ENCODE results near the gene EOLA2. TPM values are rescaled to one million over a fixed set of nuclear protein-coding genes. Genes with fewer than 3 reads are reported as not detected.
"Not testable (repeated sequence)": the region's sequence is repeated elsewhere in the genome, so short reads cannot be mapped to it uniquely, and the experiment has no call there.

Gene EOLA2
- total RNA-seq, 2 donors from 2014 or later, result 30.2 to 32.0 TPM

- TF ChIP-seq, protein P1, sequence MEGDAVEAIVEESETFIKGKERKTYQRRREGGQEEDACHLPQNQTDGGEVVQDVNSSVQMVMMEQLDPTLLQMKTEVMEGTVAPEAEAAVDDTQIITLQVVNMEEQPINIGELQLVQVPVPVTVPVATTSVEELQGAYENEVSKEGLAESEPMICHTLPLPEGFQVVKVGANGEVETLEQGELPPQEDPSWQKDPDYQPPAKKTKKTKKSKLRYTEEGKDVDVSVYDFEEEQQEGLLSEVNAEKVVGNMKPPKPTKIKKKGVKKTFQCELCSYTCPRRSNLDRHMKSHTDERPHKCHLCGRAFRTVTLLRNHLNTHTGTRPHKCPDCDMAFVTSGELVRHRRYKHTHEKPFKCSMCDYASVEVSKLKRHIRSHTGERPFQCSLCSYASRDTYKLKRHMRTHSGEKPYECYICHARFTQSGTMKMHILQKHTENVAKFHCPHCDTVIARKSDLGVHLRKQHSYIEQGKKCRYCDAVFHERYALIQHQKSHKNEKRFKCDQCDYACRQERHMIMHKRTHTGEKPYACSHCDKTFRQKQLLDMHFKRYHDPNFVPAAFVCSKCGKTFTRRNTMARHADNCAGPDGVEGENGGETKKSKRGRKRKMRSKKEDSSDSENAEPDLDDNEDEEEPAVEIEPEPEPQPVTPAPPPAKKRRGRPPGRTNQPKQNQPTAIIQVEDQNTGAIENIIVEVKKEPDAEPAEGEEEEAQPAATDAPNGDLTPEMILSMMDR (IDR thresholded peaks at IDR 0.05), result no peak
- TF ChIP-seq POLR2A (IDR thresholded peaks at IDR 0.05), result peak; percentile 27
- peak; percentile 39 for TF ChIP-seq POLR2AphosphoS5 (IDR thresholded peaks at IDR 0.05)
- Histone ChIP-seq H3K4me3 (peak overlapping the region; percentile 37 to 41), H3K36me3 (no peaks in the 10 kb centered on the region), H3K9me3 (no peaks in the 10 kb centered on the region), H3K27me3 (replicated peaks; ENCODE audit: insufficient read depth) (no peaks in the 10 kb centered on the region), H3K27ac (peak overlapping the region; percentile 92 to 93), H3K4me1 (replicated peaks) (no peaks in the 10 kb centered on the region)
- 1% methylated on average over 27 of the region's 27 CpGs for WGBS
- intact Hi-C loops (cut with DNase I), result no loop called here
- peak; percentile 93 for DNase-seq (ENCODE audit: low spot score)
Observed at GRCh38 chrX:149939905-149940673, 1.8 kb upstream of the EOLA2 start.

- no peaks in the 10 kb centered on the region for H3K36me3 ChIP-seq
- no peak for DNase-seq (ENCODE audit: low spot score)
- TF ChIP-seq, protein P1 (IDR thresholded peaks at IDR 0.05), result no peak
- TF ChIP-seq POLR2A (IDR thresholded peaks at IDR 0.05), result no peak
- WGBS, result 1% methylated on average over 14 of the region's 17 CpGs
- H3K9me3 ChIP-seq, result no peaks in the 10 kb centered on the region
- no peaks in the 10 kb centered on the region for H3K4me1 ChIP-seq (replicated peaks)
- H3K27ac ChIP-seq, result peak overlapping the region; percentile 92 to 93
- intact Hi-C loops (cut with DNase I), result no loop called here
- peak overlapping the region; percentile 37 to 41 for H3K4me3 ChIP-seq
- no peaks in the 10 kb centered on the region for H3K27me3 ChIP-seq (replicated peaks; ENCODE audit: insufficient read depth)
Observed at GRCh38 chrX:149939655-149939904, 1.3 kb upstream of the EOLA2 start.

GRCh38 chrX:149938881-149939654 is 777 bp upstream of the EOLA2 start:
- DNase-seq (ENCODE audit: low spot score), result peak; percentile 90
- TF ChIP-seq POLR2AphosphoS5 (IDR thresholded peaks at IDR 0.05), result no peak
- TF ChIP-seq, protein P1 (IDR thresholded peaks at IDR 0.05), result no peak
- no peak for TF ChIP-seq POLR2A (IDR thresholded peaks at IDR 0.05)
- H3K27me3 ChIP-seq (replicated peaks; ENCODE audit: insufficient read depth), result no peaks in the 10 kb centered on the region

DNA sequence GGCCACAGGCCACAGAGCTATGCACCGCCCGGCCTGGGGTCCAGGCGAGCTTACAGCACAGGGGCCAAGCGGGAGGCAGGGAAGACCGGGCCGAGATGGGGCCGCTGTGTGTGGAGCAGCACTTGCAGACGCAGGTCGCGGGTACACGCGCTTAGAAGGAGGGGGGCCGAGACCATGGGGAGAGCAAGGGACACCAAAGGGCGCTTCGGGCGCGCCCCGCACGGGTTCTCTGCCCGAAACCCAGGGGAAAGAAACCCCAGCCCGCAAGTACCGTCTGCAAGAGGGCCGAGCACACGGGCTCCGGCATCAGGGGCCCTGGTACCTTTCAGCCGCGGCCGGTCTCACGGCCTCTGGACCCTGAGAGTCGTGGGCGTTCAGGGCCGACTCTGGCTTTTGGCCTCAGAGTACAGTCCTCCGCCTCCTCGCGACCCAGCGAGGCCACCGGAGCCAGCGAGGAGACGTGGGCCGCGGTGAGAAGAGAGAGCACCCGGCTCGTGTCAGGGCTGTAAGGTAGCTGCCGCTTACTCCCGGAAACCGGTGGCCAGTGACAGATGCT is 342 bp downstream of the EOLA2 start:
- no peak for DNase-seq (ENCODE audit: low spot score)
- 0% methylated on average over 16 of the region's 46 CpGs for WGBS

More at GRCh38 chrX:149938881-149939654, 777 bp upstream of the EOLA2 start:
- H3K4me1 ChIP-seq (replicated peaks), result no peaks in the 10 kb centered on the region
- intact Hi-C loops (cut with DNase I), result no loop called here
- H3K4me3 ChIP-seq, result peak overlapping the region; percentile 56
- H3K36me3 ChIP-seq, result no peaks in the 10 kb centered on the region
- H3K9me3 ChIP-seq, result no peaks in the 10 kb centered on the region
- peak overlapping the region; percentile 92 to 93 for H3K27ac ChIP-seq
- WGBS, result under 1% methylated on average over 29 of the region's 50 CpGs

GRCh38 chrX:149937328-149937727 is 963 bp downstream of the EOLA2 start:
- peak overlapping the region; percentile 56 for H3K4me3 ChIP-seq
- DNase-seq (ENCODE audit: low spot score); H3K4me1 ChIP-seq (replicated peaks); intact Hi-C loops (cut with DNase I); H3K27me3 ChIP-seq (replicated peaks; ENCODE audit: insufficient read depth); H3K36me3 ChIP-seq; H3K9me3 ChIP-seq: not testable (repeated sequence)
- H3K27ac ChIP-seq, result peak overlapping the region; percentile 88 to 92
- WGBS, result 58% methylated on average over 2 of the region's 5 CpGs

More for the DNA sequence above, 342 bp downstream of the EOLA2 start:
- Histone ChIP-seq H3K4me3 (peak overlapping the region; percentile 56), H3K9me3 (no peaks in the 10 kb centered on the region), H3K27me3 (replicated peaks; ENCODE audit: insufficient read depth) (no peaks in the 10 kb centered on the region), H3K27ac (peak overlapping the region; percentile 88 to 92), H3K36me3 (no peaks in the 10 kb centered on the region), H3K4me1 (replicated peaks) (no peaks in the 10 kb centered on the region)
- intact Hi-C loops (cut with DNase I), result no loop called here
- TF ChIP-seq, protein P1 (IDR thresholded peaks at IDR 0.05), result no peak
- TF ChIP-seq POLR2AphosphoS5 (IDR thresholded peaks at IDR 0.05), result no peak
- TF ChIP-seq POLR2A (IDR thresholded peaks at IDR 0.05), result no peak

DNA sequence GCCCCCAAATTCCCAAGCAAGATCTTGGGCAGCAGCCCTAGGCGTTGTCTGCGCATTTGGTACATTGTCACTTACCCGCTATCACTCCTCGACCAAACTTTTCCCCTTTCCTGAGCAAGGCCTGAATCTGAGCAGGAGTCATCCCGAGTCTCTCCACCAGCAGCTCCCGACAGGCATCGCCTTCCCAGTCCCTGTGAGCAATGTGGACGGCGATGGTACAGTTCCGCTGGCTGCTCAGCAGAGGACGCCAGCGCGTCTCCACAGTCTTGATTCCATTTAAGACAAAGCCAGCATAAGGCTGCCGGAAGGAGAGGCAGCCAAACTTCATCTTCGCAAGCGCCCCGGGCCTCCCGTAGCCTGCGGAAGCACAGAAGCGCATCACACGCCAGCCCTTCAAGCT is 4.7 kb downstream of the EOLA2 start:
- H3K27me3 ChIP-seq (replicated peaks; ENCODE audit: insufficient read depth); intact Hi-C loops (cut with DNase I); H3K27ac ChIP-seq; H3K4me3 ChIP-seq; H3K9me3 ChIP-seq; DNase-seq (ENCODE audit: low spot score); H3K4me1 ChIP-seq (replicated peaks); H3K36me3 ChIP-seq: not testable (repeated sequence)
- WGBS, result 100% methylated on average over 4 of the region's 21 CpGs

- intact Hi-C loops (cut with DNase I); H3K27ac ChIP-seq: not testable (repeated sequence)
- no CpG with 5 or more reads among the region's 5 CpGs for WGBS
Observed at GRCh38 chrX:149932970-149933369, 5.3 kb downstream of the EOLA2 start.

GRCh38 chrX:149932150-149932549 is 6.1 kb downstream of the EOLA2 start:
- 94% methylated on average over 2 of the region's 2 CpGs for WGBS
- H3K9me3 ChIP-seq; H3K27ac ChIP-seq; H3K27me3 ChIP-seq (replicated peaks; ENCODE audit: insufficient read depth); H3K4me3 ChIP-seq; DNase-seq (ENCODE audit: low spot score); H3K36me3 ChIP-seq; H3K4me1 ChIP-seq (replicated peaks); intact Hi-C loops (cut with DNase I): not testable (repeated sequence)

More at GRCh38 chrX:149932970-149933369, 5.3 kb downstream of the EOLA2 start:
- H3K4me3 ChIP-seq; H3K27me3 ChIP-seq (replicated peaks; ENCODE audit: insufficient read depth); H3K36me3 ChIP-seq; H3K9me3 ChIP-seq; DNase-seq (ENCODE audit: low spot score); H3K4me1 ChIP-seq (replicated peaks): not testable (repeated sequence)

Measured in prostate gland (tissue), 2 donors.